Measurements from ENCODE around the gene PMFBP1.

The PMFBP1 gene

DNA sequence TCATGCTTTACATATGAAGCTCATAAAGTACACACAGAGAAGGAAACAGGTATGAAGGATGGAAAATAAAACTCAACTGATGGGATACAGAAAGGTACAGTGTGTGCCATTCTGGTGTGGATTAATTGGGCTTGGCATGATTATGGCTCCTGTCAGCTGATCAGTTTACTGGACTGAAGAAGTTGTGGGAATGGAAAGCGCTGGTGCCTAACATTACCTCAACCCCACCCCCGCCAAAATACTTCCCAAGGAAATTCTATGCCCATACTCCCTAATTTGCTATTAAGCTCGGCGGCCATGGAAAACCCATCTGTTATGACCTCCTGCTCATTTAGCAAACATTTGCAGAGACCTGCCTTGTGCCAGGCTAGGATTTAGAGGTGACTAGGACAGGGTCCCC lies 16.6 kb upstream of the PMFBP1 start:
- DNase-seq (ENCODE audit: low spot score) = no peak

DNA sequence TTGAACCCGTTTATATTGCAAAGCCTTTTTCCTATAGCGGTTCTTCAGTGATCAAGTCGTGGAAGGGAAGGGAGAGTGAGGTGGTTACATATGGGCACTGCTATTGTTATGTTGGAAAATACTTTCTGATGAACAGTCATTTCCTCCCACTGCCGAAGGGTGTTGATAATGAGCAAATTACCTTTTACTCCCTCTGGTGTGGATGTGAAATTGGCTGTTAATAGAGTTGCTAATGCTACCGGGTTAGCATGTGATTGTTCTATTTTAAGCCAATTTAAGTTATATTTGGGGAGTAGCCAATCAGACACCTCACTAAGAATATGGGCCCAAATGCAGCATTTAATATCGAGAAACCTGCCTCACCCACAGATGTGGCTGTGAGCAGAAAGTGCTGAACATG lies 15.6 kb upstream of the PMFBP1 start:
- DNase-seq (ENCODE audit: low spot score) = no peak

DNA sequence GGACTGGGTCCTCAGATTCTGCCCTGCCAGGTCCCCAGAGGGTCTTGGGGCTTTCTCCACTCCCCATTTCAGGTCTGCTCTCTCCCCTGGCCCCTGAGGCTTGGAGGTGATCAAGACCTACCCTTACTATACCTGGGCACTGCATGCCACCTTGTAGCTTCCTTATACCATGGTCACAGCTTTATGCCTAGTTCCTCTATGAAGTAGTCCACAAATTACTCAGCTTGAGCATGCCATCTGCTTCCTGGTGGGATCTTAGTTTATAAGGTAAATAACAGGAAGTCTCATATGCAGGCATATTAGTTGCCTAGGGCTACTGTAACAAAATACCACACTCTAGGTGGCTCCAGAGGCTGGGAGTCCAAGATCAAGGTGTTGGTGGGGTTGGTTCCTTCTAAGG lies 11.0 kb upstream of the PMFBP1 start:
- no peak for DNase-seq (ENCODE audit: low spot score)

DNA sequence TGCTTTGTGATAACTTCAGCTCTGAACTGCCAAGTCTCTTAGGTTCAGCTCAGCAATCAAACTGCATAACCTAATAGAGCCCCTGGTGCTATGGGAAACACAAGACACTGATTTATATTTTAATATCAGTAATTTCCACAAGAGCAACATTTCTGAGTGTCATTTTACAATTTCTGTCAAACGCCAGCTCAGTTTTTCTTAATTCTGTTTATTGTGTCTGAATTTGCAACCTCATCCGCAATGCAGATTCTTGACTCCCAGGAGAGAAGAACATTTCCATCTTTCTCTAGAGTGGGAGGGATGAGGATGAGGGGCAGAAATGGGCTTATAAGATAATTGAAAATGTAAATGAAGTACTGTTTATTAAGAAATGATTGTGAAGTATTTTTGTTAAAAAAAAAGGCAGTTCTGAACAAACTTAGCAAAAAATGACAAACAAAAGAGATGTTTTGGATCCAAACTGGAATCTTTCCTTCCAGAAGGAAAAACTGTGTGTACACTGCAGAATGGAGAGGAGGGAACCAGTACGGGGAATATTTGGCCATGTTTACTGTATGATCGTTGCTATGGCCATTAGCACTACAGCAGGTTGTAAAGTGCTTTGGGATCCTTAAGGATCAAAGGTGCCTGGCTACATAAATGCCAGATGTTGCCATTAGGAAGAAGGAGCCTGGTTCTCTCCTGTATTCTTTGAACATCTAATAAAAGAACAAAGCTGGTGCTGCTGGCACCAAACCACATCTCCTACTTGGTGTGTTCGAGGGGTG lies 7.4 kb upstream of the PMFBP1 start:
- no peak for DNase-seq (ENCODE audit: low spot score)

DNA sequence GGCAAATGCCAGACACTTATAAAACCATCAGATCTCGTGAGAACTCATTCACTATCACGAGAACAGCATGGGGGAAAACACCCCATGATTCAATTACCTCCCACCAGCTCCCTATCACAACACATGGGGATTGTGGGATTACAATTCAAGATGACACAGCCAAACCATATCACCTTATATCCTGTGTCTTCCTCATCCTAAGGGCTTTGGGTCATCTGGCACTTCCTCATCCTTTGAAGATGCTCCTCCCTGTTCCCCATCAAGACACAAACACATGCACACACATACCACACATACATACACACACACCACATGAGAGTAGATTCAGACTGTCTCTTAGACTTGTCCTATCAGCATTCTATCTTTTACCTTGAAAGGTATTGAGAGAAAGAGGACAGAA lies 2.8 kb upstream of the PMFBP1 start:
- DNase-seq (ENCODE audit: low spot score) = no peak

DNA sequence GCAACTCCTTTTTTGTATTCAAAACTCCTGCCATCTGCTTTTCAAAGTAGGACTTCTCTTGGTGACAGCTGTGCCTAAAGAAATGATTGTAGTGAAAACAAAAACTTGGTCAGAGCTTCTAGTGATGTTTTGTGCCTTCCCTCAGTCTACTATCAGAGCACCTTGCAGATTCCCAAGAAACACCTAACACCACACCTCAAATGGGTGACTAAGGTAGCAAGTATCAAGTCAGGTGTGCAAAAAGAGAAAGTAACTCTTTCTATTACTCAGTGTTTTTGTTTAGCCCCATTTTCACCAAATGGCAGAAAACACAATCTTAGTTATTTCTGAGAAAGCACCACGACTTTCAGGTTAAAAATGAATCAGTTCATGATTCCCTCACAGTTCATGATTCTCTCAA lies 2.0 kb upstream of the PMFBP1 start:
- DNase-seq (ENCODE audit: low spot score) = no peak

DNA sequence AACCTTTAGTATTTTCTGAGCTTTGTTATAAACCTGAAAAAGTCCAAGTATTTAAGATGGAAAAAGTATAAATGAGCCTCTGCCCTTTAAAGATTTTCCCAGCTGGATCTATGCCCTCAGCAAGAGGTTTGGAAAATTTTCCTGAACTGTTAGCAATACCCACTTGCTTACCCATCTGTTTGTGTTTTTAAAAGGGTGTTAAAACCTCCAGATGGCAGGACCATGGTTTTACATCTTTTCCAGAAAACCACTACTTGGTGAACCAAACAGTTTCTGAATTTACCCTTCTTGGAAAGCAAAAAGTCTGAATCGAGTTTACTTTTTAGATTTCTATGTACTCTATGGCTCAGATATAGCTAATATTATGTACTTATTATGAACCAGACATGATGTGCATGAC lies 719 bp downstream of the PMFBP1 start:
- no peak for DNase-seq (ENCODE audit: low spot score)

DNA sequence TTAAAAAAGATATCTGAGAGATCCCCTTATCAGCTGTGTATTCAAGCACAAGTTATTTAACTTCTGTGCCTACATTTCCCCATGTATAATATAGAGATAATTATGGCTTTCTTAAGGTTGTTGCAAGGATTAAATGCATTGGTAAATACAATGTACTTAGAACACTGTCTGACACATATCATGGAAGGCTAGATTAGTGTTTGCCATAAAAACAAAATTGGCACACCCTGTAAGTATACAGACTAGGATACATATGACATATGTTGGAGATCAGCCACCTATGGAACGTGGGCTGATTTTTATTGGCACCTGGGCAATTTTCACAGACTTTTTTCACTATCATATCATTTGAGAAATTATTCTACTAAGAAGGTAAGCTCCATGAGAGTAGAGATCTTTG lies 2.2 kb downstream of the PMFBP1 start:
- no peak for DNase-seq (ENCODE audit: low spot score)

DNA sequence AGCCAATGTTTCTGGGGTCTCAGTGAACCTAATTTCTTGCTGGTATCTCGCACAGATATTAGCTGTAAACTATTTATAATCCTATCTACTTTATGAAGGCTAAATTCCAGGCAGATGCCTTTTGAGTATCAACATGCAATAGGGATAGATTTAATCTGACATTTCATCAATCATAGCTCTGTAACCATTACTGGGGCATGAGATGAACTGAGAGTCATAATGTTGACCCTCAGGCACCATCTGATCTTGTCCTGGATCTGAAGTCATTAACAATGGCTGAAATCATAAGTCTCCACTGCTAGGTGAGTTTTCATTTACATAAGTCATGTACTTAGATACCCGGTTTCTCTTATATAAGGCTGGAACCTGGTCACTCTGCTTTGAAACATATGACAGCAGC lies 3.6 kb downstream of the PMFBP1 start:
- no peak for DNase-seq (ENCODE audit: low spot score)

DNA sequence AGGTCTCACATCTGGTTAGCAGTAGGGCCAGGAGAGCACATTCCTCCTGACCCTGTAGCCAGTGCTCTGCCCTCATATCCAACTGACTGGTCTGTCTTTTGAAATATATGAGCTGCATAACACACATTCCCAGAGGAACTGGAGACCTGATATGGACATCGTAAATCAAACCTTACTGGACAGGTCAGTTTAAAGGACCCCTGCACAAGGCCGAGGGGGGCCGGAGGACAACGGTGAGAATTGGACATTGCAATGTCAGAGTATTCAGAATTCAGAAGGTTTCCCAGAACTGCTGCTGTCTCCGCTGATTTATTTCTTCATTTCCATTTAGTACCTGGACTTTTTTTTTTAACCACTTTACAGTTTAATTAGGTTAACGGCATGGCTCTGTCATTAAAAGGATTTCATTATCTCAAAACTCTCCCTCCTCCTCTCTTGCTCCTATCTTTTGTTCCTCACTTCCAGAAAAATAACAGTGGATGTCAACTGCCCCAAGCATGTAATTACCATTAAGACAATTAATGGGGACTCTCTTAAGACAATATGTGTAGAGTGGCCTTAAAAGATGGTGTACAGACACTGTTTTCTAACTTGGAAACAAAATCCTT lies 4.9 kb downstream of the PMFBP1 start:
- DNase-seq (ENCODE audit: low spot score) = no peak

DNA sequence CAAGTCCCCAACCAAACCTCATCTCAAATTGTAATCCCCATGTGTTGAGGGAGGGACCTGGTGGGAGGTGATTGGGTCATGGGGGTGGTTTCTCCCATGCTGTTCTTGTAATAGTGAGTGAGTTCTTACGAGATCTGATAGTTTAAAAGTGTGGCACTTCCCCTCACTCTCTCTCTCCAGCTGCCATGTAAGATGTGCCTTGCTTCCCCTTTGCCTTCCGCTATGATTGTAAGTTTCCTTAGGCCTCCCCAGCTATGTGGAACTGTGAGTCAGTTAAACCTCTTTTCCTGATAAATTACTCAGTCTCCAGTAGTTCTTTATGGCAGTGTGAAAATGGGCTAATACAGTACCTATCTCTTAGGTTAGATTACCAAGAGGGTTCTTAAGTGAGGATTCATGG lies 5.8 kb downstream of the PMFBP1 start:
- no peak for DNase-seq (ENCODE audit: low spot score)

DNA sequence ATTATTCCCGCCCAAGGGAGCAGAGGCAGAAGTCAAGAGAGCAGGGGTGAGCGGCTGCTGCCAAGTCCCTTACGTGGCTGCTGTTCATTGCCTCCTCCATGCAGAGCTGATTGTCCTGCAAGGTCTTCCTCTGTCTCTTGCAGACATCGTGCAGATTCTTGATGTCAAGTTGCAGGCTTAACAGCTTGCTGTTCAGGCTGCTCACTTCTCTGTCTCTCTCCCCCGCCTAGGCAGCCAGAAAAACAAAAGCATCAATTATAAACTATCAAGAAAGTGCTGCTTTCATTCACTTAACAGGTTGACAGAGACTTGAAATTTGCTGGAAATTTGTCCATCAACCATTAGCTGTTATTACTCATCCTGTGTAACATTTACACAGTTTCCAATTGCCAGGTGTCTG lies 7.3 kb downstream of the PMFBP1 start:
- DNase-seq (ENCODE audit: low spot score) = no peak

DNA sequence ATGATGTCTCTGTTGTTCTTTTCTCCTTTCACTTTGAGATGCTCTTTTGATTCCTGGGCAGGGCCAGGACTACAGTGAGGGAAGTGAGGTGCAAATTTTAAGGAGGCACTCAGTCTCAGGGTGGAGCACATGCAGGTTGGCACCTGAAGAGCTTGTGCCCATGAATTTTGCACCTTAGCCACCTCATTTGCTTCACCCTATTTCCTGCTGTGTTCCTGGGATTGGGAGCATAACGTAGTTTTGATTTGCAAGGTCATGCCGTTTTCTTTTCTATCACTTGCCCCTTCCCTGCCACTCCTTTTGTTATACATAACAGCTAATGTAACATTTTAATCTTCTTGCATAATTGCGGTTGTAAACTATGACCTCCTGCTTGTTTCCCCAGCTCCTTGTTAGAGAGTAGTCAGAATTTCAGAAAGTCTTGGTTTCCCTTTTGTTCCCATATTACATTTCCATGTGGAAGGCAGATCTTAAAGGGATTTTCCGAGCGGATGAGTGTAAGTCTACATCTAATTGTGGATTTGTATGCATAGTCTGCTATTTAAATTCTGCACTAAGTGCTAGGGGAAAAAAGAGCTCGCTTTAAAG lies 9.8 kb downstream of the PMFBP1 start:
- no peak for DNase-seq (ENCODE audit: low spot score)

DNA sequence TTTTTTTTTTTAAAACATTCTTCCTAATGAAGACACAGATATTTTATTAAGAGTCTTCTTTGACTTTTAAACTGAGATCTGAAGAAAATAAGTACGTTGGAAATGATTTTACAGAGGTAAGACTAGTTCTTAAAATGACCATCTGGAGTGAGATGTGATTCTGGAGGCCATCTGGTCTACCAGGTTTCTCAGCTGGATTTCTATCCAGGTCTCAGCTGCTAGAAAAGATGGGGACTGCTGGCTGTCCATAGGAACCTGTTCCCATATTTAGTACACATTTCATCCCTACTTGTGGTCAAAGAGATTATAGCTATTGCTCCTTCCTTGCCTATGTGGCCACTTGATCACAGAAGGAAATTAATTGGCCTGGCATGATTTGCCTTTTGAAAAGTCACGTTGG lies 12.2 kb downstream of the PMFBP1 start:
- no peak for DNase-seq (ENCODE audit: low spot score)

DNA sequence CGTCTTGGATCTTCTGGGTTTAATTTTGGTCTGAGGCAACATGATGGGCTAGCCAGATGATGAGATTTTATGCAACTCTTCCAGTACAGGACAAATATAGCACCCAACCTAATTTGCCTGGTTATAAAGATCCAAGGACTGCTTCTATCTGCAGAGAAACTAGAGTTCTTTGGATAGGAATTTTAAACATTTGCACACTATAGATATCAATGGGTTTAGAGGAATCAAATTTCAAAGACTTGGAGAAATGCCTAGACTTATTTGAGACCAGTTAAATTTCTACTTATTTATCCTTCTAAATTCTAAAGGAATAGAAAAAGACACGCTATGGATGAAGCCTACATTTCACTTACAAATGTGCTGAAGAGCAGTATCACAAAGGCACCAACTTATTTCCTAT lies 12.6 kb downstream of the PMFBP1 start:
- no peak for DNase-seq (ENCODE audit: low spot score)

DNA sequence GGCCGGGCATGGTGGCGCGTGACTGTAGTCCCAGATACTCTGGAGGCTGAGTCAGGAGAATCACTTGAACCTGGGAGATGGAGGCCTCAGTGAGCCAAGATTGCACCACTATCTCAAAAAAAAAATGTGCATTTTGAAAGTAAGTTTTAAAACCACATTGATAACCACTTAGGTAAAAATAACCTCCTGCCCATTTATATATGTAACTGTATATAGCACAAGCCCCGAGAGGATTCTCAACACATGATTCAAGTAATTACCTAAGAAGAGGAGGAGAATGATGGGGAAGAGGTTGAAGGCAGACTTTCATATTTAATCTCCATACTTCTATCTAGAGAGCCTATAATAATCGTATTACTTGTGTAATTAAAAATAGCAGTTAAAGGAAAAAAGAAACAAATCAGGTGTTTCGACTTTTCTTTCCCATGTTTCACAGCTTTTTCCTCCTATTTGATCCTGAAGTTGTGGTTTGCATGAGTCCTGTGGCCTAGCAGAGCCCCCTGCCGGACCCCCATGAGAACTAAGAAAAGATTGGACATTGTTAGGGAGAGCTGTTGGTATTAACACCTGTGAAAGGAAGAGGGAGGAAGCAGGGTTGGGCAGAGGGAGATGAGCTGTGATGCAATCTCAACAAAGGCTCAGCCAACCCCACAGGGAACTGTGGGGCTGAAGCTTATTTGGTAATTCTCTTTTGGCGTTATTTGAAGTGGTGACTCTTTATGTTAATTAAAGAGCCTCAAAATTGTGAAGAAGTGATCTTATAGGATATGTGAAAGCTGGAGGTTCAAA lies 22.1 kb downstream of the PMFBP1 start:
- DNase-seq (ENCODE audit: low spot score) = no peak

DNA sequence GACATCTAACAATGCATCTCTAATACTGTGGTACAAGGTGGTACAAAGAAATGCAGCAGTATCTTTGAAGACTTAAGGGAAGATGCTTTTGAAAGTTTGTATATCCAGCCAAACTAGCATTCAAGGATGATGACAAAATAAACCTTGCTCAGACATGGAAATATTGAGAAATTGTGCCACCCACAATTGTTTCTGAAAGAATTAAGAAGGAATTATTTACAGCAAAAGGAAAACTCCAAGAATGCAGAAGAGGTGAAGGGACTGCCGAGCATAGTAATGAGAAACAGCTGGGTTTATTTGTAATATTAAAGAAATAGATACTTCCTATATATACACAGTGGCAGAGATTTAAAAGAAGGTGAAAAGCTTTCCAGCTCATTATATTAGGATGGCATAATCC lies 29.5 kb downstream of the PMFBP1 start:
- DNase-seq (ENCODE audit: low spot score) = no peak

DNA sequence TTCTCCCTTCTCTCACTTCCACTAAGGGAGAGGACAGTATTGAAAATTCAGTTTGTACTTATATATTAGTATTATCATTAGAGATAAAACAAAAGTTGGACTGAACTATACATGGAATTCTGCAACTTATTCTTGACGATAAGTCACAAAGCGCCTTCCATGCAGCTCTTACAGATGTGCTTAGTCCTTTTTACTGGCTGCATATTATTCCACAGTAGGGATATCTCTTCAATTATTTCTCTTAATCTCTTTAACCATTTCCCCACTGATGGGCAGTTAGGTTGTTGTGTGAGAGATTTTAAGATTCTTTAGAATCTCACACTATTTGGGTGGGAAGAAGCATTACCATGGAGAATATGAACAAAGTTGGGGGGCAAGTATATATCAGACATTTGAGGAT lies 32.0 kb downstream of the PMFBP1 start:
- no peak for DNase-seq (ENCODE audit: low spot score)

DNA sequence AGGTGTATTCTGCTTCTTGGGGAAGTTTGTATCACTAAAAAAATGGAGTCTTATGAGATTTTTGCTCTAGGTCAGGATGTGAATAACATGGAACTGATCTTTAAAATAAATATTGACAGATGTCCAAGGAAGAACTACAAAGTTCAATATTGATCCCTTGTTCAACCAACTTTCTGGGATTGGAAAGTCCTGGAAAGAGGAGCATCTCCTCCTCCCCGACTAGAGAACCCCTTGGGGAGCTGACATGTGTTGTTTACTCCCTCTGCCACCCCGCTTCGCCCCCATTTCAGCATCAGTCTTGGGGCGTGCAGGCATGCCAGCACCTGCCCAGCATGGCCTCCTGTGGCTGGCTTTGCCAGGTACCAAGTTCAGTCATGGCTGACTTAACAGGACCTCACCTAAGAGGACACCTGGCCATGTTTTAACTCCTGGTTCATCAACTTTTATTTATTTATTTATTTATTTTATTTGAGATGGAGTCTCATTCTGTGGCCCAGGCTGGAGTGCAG lies 33.8 kb downstream of the PMFBP1 start:
- no peak for DNase-seq (ENCODE audit: low spot score)

DNA sequence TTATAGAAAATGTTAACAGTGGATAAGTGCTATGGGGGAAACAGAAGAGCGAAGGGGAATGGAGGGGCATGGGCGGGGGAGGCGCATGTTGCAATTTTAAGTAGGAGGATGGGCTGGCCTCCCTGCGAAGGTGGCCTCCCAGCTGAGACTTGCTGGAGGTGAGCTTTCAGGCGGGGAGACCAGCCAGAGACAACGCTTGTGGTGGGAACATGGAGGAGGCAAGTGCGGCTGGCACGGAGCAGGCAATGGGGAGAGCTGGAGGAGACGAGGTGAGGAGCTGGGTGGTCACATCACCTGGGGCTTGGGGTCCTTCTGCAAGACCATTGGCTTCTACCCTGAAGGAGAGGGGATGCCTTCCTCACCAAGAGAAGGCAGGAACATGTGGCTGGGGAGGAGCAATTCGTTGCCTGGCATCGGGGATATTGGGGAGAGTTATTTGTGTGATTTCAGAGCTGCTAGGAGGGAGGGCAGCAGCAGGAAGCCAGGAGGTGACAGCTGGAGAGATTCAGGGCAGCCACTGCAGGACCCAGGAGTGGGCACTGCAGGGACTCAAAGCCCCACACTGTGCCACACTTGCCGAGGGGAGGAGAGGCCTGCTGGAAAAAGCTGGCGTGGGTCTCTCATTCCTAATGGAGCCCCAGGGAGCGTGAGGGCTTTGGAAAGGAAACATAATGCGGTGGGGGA lies 34.4 kb downstream of the PMFBP1 start:
- DNase-seq (ENCODE audit: low spot score) = no peak

DNA sequence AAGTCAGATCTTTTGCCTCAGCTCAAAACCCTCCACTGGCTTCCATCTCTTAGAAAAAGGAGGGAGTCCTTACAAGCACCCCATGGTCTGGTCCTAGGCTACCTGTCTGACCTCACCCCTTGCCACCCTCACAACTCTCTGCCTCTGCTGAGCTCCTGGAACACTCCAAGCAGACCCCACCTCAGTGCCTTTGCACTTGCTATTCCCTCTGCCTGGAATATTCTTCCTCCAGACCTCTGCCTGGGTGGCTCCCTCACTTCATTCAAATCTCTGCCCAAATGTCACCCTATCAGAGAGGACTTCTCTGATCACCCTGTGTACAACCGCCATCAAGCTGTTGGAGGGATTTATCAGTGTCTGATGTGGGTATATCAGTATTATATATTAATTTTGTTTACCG lies 37.4 kb downstream of the PMFBP1 start:
- no peak for DNase-seq (ENCODE audit: low spot score)

DNA sequence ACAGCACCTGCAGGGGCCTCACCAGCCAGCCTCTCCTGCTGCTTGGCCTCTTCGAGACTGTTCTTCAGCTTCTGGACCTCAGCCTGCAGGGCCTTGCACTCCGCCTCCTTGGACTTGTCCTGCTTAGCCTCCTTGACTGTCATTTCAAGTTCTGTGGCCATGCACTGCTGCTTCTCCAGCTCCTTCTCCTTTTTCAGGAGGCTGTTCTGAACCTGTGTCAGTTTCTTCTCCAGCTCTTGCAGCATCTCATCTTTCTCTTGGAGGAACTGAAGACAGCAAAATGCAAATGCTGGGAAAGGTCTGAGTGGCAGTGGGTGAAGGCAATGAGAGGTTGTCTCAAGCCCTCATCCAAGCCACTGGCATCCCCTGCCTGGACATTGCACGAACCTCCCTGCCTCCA lies 39.2 kb downstream of the PMFBP1 start:
- DNase-seq (ENCODE audit: low spot score) = no peak
